Measurements from ENCODE around the gene ZNF26.
"Not testable (repeated sequence)": the region's sequence is repeated elsewhere in the genome, so short reads cannot be mapped to it uniquely, and the experiment has no call there.

ZNF26 gene

DNA sequence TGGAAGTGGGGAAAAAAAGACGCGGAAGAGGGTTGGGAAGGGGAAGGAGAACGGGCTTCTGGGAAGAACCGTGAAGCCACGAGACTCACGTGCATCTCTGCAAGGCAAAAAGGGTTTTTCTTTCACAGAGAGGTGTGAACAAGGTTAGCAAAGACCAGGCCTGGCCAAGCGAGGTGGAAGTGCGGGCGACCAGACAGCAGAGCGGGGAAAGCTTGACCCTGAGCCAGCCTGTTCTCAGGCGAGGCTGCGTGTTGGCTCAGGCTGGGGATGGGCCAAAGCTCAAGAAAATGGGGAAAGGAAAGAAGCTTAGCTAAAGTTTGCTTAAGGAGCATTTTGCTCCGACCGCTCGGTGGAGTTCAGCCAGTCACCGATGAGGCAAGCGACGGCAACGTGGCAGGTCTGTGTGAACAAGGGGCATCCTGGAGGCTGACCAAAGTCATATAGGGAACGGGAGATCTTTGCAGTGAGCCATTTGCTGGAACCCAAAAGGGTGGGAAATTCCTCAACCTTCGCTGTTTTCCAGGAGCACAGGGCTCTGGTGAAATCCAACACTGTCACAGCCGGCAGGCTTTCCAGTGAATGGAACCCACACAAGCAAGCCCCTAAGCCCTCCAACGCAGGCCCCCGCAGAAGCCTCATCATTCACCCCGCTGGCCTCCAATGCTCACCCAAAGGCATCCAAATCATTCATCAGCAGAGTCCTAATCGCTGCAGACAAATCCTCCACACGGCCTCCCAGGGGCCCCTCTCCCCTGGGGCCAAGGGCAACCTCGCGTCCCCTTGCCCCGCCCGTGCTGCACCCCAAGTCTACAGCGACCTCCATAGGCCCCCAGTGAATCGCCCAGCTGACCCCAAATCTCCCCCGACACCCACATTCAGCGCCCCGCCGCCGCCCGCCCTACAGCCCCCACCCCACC is 30.8 kb upstream of the ZNF26 start:
- DNase-seq, result no peak

GRCh38 chr12:132956011-132956788 is 30.0 kb upstream of the ZNF26 start, which contains the start of gene ZNF605:
Gene ZNF605, minus strand, starts transcription at chr12:132956306. Its CDS starts 10,671 bp downstream, at chr12:132945635.
- DNase-seq, result peak; percentile 49 to 73 (median 64)

- not testable (repeated sequence) for DNase-seq
Observed at GRCh38 chr12:132961790-132962189, 24.4 kb upstream of the ZNF26 start.

DNA sequence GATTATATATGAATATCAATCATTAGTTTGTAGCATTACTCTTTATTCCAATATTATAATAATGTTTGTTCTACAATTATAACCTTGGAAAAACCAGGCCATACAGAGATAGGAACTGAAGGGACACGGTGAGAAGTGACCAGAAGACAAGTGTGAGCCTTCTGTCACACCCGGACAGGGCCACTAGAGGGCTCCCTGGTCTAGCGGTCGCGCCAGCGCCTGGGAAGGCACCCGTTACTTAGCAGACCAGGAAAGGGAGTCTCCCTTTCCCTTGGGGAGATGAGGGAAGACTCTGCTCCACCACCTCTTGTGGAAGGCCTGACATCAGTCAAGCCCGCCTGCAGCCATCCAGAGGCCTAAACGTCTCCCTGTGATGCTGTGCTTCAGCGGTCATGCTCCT is 22.2 kb upstream of the ZNF26 start:
- not testable (repeated sequence) for DNase-seq

GRCh38 chr12:132965796-132966195 is 20.4 kb upstream of the ZNF26 start:
- no peak for DNase-seq

DNA sequence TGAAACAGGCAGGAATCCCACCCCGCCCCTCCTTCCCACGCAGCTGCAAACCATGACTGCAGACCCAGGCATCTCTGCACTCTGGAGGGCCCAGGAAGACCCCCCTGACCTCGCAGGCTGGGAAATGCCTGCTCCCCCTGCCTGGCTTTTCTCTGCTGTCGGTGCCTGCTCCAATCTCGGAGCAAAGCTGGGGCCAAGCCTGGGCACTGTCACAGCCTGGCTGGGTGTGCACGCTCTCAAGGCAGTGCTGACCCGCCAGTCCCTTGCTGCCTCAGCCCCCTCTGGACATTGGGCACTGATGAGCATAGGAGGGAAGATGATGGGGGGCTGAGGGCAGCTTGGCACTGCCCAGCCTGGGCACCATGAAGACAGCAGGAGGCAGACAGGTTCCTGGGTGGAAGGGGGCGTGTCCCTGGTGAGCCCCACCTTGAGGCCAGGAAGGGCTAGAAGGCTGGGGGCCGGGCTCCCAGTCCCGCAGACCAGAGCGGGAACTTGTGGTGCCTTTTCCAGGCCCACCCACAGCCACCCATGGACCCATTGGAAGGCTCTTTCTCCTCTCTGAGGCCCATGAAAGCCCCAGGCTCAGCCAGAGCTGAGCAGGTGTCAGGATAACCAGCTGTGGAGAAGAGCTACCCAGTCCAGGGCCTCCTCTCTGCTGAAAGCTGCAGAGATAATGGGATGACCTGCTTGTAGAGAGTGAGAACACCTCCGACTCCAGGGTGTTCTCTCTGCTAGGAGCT is 19.3 kb upstream of the ZNF26 start:
- no peak for DNase-seq

DNA sequence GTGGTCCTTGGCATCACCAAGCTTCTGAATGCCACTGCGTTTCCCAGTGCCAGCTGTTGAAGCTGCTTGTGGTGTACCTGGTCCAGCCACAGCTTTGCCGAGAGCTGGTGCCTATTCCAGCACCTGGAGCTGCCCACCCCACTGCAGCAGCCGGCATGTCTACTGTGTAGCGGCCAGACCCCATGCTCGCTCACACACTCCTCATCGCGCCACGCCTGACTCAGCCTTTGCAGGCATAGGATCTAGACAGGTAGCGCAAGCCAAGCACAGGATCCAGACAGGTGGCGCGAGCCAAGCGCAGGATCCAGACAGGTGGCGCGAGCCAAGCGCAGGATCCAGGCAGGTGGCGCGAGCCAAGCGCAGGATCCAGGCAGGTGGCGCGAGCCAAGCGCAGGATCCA is 18.4 kb upstream of the ZNF26 start:
- no peak for DNase-seq

- DNase-seq, result no peak
Observed at GRCh38 chr12:132972374-132972773, 13.8 kb upstream of the ZNF26 start.

DNA sequence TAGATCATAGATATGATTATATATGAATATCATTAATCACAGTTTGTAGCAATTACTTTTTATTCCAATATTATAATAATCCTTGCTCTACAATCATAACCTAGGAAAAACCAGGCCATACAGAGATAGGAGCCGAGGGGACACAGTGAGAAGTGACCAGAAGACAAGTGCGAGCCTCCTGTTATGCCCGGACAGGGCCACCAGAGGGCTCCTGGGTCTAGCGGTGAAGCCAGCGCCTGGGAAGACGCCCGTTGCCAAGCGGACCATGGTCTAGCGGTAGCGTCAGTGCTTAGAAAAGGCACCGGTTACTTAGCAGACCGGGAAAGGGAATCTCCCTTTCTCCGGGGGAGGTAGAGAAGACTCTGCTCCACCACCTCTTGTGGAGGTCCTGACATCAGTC is 9.3 kb upstream of the ZNF26 start:
- DNase-seq, result not testable (repeated sequence)

DNA sequence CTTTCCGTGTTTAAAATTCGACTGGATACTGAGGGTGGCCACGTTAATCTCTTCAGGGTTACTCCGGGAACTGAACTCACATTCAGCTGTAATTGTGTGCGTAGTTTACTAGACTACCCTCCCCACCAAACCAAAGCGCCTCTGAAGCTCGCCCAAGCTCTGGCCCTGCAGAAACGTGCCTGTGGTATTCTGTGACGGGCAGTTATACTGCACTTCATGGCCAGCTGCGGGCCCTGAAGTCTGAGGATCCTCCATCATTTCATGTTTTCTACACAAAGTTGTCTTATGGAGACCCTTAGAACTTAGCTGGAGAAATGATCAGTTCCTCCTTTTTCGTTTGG is 688 bp downstream of the ZNF26 start:
- DNase-seq, result no peak

GRCh38 chr12:132998741-132999140 is 12.6 kb downstream of the ZNF26 start:
- DNase-seq, result no peak

GRCh38 chr12:133010657-133011297 is 24.6 kb downstream of the ZNF26 start:
- DNase-seq, result no peak

DNA sequence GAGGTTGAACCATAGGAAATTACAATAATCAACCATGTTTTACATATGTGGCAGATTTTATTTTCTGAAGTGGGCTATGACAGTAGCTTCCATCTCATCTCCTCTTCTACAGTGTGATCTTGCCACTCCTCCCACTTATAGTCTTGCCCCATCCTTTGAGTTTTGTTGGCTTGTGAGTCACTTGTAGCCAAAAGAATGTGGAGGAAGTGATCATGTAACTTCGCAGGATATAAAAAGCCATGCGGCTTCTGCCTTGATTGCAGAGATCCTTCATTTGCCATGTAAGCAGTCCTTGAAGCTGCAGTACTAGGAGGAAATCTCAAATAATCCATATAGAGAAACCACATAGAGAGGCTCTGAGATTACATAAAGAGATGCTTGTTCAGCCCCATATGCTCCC is 37.4 kb downstream of the ZNF26 start:
- no peak for DNase-seq

- no peak for DNase-seq
Observed at GRCh38 chr12:133026996-133027395, 40.8 kb downstream of the ZNF26 start.

GRCh38 chr12:133037207-133038005 is 51.2 kb downstream of the ZNF26 start, which contains the start of gene ZNF84:
Gene ZNF84, plus strand, starts transcription at chr12:133037509. Its CDS starts 3,959 bp downstream, at chr12:133041468.
- peak; percentile 90 to 95 (median 91) for DNase-seq

DNA sequence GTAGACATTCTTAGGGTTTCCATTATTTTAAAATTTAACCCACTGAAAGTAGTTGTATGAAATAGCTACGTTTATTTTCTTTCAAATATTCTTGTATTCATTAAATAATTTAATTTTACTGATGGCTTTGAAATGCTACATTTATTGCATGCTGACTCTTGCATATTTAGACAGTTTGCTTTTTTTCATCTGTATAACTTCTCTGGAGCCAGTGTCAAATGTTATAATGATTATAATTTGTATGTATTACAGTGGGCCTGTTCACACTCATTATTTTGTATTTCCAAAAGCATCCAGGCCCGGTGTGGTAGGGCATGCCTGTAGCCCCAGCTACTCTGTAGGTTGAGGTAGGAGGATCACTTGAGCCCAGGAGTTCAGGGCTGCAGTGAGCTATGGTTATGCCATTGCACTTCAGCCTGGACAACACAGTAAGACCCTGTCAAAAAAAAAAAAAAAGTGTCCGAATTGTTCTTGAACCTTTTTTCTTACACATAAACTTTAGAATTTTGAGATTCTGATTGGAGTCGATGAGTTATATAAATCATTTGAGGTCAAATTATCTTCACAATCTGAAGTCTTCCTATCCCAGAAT is 52.0 kb downstream of the ZNF26 start:
- DNase-seq, result no peak

DNA sequence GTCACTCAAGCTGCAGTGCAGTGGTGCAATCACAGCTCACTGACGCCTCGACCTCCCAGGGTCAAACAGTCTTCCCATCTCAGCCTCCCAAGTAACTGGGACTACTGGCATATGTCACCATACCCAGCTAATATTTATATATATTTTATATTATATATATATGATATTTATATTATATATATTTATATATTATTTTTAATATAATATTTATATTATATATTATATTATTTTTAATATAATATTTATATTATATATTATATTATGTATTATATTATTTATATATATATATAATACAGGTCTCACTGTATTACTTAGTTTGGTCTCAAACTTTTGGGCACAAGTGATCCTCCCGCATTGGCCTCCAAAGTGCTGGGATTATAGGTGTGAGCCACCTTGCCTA is 60.5 kb downstream of the ZNF26 start:
- DNase-seq, result no peak

DNA sequence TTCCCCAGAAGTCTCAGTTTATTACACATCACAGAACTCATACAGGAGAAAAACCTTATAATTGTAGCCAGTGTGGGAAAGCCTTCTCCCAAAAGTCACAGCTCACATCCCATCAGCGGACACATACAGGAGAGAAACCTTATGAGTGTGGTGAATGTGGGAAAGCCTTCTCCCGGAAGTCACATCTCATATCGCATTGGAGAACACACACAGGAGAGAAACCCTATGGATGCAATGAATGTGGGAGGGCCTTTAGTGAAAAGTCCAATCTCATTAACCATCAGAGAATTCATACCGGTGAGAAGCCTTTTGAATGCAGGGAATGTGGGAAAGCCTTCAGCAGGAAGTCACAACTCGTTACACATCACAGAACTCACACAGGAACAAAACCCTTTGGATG is 71.3 kb downstream of the ZNF26 start:
- DNase-seq, result no peak

DNA sequence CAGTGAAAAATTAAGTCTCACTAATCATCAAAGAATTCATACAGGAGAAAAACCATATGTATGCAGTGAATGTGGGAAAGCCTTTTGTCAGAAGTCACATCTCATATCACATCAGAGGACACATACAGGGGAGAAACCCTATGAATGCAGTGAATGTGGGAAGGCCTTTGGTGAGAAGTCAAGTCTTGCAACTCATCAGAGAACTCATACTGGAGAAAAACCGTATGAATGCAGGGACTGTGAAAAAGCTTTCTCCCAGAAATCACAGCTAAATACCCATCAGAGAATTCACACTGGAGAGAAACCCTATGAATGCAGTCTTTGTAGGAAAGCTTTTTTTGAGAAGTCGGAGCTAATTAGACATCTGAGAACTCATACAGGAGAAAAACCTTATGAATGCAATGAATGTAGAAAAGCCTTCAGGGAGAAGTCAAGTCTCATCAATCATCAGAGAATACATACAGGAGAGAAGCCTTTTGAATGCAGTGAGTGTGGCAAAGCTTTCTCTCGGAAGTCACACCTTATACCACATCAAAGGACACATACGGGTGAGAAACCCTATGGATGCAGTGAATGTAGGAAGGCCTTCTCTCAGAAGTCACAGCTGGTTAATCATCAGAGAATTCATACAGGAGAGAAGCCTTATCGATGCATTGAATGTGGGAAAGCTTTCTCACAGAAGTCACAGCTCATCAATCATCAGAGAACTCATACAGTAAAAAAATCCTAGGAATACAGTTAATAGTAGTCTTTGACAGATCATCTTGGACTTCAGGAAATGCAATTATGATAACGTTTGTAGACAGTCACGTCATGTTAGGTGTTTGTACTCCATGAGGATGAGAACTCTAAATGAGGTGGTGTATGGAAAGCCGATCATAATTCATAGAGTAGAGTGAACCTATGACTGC is 72.3 kb downstream of the ZNF26 start:
- DNase-seq, result no peak

DNA sequence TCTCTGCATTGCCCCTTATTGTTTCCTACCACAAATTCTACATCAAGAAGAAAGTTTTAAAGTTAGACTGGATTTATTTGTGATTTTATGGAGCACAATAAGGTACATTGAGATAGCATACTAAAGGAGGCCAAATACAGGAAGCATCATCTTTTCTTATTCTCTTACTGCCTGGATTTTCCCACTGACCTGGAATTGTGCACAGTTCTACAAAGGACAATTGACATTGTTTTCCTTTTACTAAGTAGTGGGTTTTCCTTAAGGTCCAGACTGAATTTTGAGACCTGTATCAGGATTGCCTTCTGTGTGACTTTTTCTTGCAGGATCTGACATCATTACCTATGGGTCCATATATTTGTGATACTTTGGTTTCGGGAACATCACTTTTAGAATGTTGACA is 75.8 kb downstream of the ZNF26 start:
- DNase-seq, result no peak
